GM12875 (cell line): ENCODE results near the gene RTRAF.

Experiments used
- H3K4me3 ChIP-seq: one replicate; pipeline ENCODE4 v1.5.1; 2011; ENCODE audit warnings: low read depth, low read length, control low read depth
- CTCF ChIP-seq: IDR thresholded peaks from 2 replicates; pipeline ENCODE4 v1.5.1; 2011; ENCODE audit warnings: low read depth, mild to moderate bottlenecking, control low read depth, inconsistent platforms, low read length, moderate library complexity, borderline replicate concordance; ENCODE audit not compliant: insufficient read depth

Gene RTRAF

GRCh38 chr14:51993285-51993920 is 4.1 kb downstream of the RTRAF start:
- no peak for TF ChIP-seq CTCF

DNA sequence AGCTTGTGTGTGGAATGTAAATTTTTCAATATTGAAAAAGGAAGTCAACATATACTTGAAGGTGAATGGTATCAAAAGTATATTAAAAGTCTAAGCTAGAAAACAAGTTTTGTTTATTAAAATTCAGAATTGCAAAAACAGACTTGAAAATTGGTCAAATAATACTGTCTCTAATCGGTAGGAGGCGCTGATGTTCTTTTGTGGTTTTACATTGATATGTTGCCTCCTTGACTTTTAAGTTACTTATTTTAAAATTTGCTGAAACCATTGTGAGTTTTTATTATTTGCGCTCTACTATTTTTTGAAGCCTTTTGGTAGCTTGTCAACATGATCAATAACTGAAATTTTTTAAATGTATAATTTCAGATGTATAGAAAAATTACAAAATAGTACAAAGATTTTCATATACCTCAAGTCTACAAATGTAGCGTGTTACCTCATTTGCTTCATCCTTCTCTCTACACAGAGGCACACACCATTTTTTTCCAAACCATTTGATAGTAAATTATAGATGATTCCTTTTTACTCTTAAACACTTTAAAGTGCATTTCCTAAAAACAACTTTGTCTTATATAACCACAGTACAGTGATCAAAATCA is 6.9 kb downstream of the RTRAF start:
- TF ChIP-seq CTCF, result peak; percentile 30; the same call in 1 of the 2 replicates
- H3K4me3 ChIP-seq, result no peak overlapping the region

More at GRCh38 chr14:51993285-51993920, 4.1 kb downstream of the RTRAF start:
- no peak overlapping the region for H3K4me3 ChIP-seq

DNA sequence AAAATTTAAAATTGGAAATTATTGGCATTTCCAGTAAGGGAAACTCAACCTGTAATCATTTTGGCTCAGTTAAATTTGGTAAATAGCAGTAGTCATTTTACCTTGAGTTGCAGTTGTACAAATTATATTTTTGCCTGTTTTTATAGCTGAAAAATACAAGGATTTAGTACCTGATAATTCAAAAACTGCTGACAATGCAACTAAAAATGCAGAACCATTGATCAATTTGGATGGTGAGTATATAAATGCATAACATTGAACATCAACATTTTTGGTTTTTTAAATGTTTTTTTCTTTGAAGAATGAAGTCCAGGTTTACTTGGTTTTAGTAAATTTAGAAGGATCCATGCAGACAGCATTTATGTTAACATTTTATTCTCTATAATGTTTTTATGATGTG is 9.0 kb downstream of the RTRAF start:
- no peak for TF ChIP-seq CTCF
- no peak overlapping the region for H3K4me3 ChIP-seq

- H3K4me3 ChIP-seq, result no peak overlapping the region
- no peak for TF ChIP-seq CTCF
Observed at GRCh38 chr14:51999084-51999483, 9.7 kb downstream of the RTRAF start.

GRCh38 chr14:52000019-52000582 is 10.8 kb downstream of the RTRAF start:
- no peak overlapping the region for H3K4me3 ChIP-seq
- no peak for TF ChIP-seq CTCF

- no peak overlapping the region for H3K4me3 ChIP-seq
- TF ChIP-seq CTCF, result no peak
Observed at GRCh38 chr14:52000696-52001095, 11.3 kb downstream of the RTRAF start.

GRCh38 chr14:52002542-52002941 is 13.2 kb downstream of the RTRAF start:
- no peak for TF ChIP-seq CTCF
- H3K4me3 ChIP-seq, result no peak overlapping the region
